NCI-H1048 (cell line): ENCODE data around the gene ATP1A3.

Experiments
- DNase-seq: peaks from one replicate; lab custom pipeline; 2025; lab: John Stamatoyannopoulos, UW

ATP1A3 gene

GRCh38 chr19:41928754-41929535 lies 65.1 kb downstream of the ATP1A3 start:
- DNase-seq: no peak

GRCh38 chr19:41928221-41928683 lies 65.8 kb downstream of the ATP1A3 start, which contains the start of gene ERFL:
TSS of gene ERFL (minus strand) at chr19:41928449. CDS start at chr19:41912919, 15,530 bp downstream.
- DNase-seq: no peak

GRCh38 chr19:41927497-41928192 lies 66.4 kb downstream of the ATP1A3 start:
- DNase-seq: no peak

- no peak for DNase-seq
Measured at GRCh38 chr19:41926763-41927496, 67.1 kb downstream of the ATP1A3 start.

GRCh38 chr19:41926028-41926762 lies 67.8 kb downstream of the ATP1A3 start:
- DNase-seq: no peak

GRCh38 chr19:41925208-41926003 lies 68.6 kb downstream of the ATP1A3 start:
- DNase-seq: no peak

- DNase-seq: no peak
Measured at GRCh38 chr19:41924151-41925145, 69.6 kb downstream of the ATP1A3 start.

- no peak for DNase-seq
Measured at GRCh38 chr19:41923045-41923788, 70.8 kb downstream of the ATP1A3 start.

GRCh38 chr19:41922585-41922984 lies 71.4 kb downstream of the ATP1A3 start:
- no peak for DNase-seq

GRCh38 chr19:41921577-41922576 lies 72.2 kb downstream of the ATP1A3 start:
- DNase-seq: no peak

GRCh38 chr19:41920882-41921576 lies 73.0 kb downstream of the ATP1A3 start:
- DNase-seq: no peak

GRCh38 chr19:41919948-41920712 lies 73.9 kb downstream of the ATP1A3 start:
- DNase-seq: no peak

- no peak for DNase-seq
Measured at GRCh38 chr19:41918653-41919244, 75.3 kb downstream of the ATP1A3 start.

GRCh38 chr19:41918095-41918494 lies 75.9 kb downstream of the ATP1A3 start:
- no peak for DNase-seq

- no peak for DNase-seq
Measured at GRCh38 chr19:41917676-41918075, 76.4 kb downstream of the ATP1A3 start.
